BLaER1 treated with 17β-estradiol and CSF1 and Interleukin-3, amounts not matched to agents 10 nM and 100 nM (cell line): ENCODE measurements around the gene STRIP2.
"Not testable (repeated sequence)": the region's sequence is repeated elsewhere in the genome, so short reads cannot be mapped to it uniquely, and the experiment has no call there.

Source experiments
- H3K27ac ChIP-seq, 11 experiments: shearing (Covaris generic); formaldehyde crosslinking; 2 replicates each; pipeline ENCODE4 v1.8.1; 2022
- H3K27me3 ChIP-seq, 11 experiments: shearing (Covaris generic); formaldehyde crosslinking; 2 replicates each; pipeline ENCODE4 v1.8.1; 2022
- H3K36me3 ChIP-seq, 11 experiments: shearing (Covaris generic); formaldehyde crosslinking; 2 replicates each; pipeline ENCODE4 v1.8.1; 2022
- H3K4me1 ChIP-seq, 10 experiments: shearing (Covaris generic); formaldehyde crosslinking; 2 replicates each; pipeline ENCODE4 v1.8.1; 2022
- H3K4me2 ChIP-seq, 11 experiments: shearing (Covaris generic); formaldehyde crosslinking; 2 replicates each; pipeline ENCODE4 v1.8.1; 2022
- H3K4me3 ChIP-seq, 10 experiments: shearing (Covaris generic); formaldehyde crosslinking; 2 replicates each; pipeline ENCODE4 v1.8.1; 2022
- H3K9ac ChIP-seq, 11 experiments: shearing (Covaris generic); formaldehyde crosslinking; 2 replicates each; pipeline ENCODE4 v1.8.1; 2022
- H3K9me3 ChIP-seq, 11 experiments: shearing (Covaris generic); formaldehyde crosslinking; replicated peaks in 1 of 11; 2 replicates each; pipeline ENCODE4 v1.8.1; 2022
- H4K20me1 ChIP-seq, 11 experiments: shearing (Covaris generic); formaldehyde crosslinking; 2 replicates each; pipeline ENCODE4 v1.8.1; 2022
- Cebpa-rat ChIP-seq, 11 experiments: shearing (Covaris generic); IDR thresholded peaks; 2 replicates each; pipeline ENCODE4 v1.8.1; 2022

The STRIP2 gene

DNA sequence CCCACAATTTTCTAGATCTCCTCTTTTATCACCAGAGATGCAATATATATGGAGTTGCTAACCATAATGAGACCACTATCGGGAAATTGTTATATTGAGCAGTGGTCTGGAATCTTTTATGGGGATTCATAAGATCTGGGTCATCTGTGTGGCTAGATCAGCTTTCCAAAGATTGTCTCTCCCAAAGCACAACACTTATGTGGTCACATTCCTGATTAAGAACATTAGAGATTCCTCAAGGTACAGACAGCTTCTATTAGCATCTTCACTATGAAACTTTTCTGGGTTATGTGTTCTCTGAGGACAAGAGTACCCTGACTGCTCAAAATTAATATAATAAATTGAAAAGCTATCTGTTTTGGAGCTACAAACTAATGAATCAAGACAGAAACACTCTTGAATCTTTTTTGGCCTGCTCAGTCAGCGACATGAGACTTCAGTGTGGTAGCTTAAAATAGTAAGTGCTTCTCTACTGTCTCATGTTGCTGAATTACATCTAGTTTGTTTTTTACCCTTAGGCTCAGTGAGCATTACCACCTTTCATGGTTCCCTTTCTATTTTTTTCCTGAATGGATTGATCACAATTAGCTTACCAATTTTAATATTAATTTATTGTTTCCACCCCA is 42.6 kb upstream of the STRIP2 start:
- H3K27me3 ChIP-seq = no peaks in the 10 kb centered on the region
- H4K20me1 ChIP-seq = peaks cover 0 to 4% (median 0%) of the 10 kb centered on the region in 11 experiments; a peak in 1 of 22 replicates
- H3K27ac ChIP-seq = no peak overlapping the region
- TF ChIP-seq Cebpa-rat (IDR thresholded peaks at IDR 0.05) = no peak
- peaks cover 11 to 68% (median 31%) of the 10 kb centered on the region in 11 experiments; a peak in 16 of 22 replicates for H3K36me3 ChIP-seq
- peaks cover 0 to 4% (median 0%) of the 10 kb centered on the region in 10 experiments; a peak in 1 of 20 replicates for H3K4me1 ChIP-seq
- H3K9ac ChIP-seq = no peak overlapping the region
- no peak overlapping the region for H3K4me2 ChIP-seq
- no peak overlapping the region for H3K4me3 ChIP-seq
- no peaks in the 10 kb centered on the region for H3K9me3 ChIP-seq

DNA sequence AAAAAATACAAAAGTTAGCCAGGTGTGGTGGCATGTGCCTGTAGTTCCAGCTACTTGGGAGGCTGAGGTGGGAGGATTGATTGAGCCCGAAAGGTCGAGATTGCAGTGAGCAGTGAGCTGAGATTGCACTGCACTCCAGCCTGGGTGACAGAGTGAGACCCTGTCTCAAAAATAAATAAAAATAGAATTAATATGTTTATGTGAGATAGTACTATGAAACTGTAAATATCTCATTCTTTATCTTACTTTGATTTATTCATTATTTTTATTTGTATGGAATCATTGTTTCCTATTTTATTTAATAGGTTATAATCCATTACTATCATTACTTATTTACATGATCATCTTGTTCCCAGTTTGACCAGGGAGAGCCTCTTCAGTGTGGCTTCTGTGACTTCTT is 41.0 kb upstream of the STRIP2 start:
- Histone ChIP-seq H4K20me1 (peaks cover 0 to 4% (median 0%) of the 10 kb centered on the region in 11 experiments; a peak in 1 of 22 replicates), H3K36me3 (peaks cover 15 to 75% (median 39%) of the 10 kb centered on the region in 11 experiments; a peak in 19 of 22 replicates), H3K4me2 (no peak overlapping the region), H3K27me3 (no peaks in the 10 kb centered on the region), H3K27ac (no peak overlapping the region), H3K9me3 (no peaks in the 10 kb centered on the region), H3K4me1 (peaks cover 0 to 4% (median 0%) of the 10 kb centered on the region in 10 experiments; a peak in 1 of 20 replicates), H3K9ac (no peak overlapping the region), H3K4me3 (no peak overlapping the region)
- no peak for TF ChIP-seq Cebpa-rat (IDR thresholded peaks at IDR 0.05)

DNA sequence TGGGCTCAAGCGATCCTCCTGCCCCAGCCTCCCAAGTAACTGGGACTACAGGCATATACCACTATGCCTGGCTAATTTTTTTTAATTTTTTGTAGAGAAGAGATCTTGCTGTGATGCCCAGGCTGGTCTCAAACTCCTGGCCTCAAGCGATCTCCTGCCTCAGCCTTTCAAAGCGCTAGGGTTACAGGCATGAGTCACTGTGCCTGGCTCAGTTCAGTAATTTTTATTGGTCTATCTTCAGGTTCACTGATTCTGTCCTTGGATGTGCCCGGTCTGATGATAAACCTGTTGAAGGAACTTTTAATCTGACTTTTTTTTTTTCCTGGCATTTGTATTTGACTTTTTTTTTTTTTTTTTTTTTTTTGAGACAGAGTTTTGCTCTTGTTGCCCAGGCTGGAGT is 40.1 kb upstream of the STRIP2 start:
- Histone ChIP-seq H3K36me3 (peaks cover 15 to 68% (median 34%) of the 10 kb centered on the region in 11 experiments; a peak in 19 of 22 replicates), H3K4me2 (no peak overlapping the region), H3K9me3 (no peaks in the 10 kb centered on the region), H3K9ac (no peak overlapping the region), H3K27ac (no peak overlapping the region), H3K27me3 (no peaks in the 10 kb centered on the region), H4K20me1 (peaks cover 0 to 4% (median 0%) of the 10 kb centered on the region in 11 experiments; a peak in 1 of 22 replicates), H3K4me1 (peaks cover 0 to 4% (median 0%) of the 10 kb centered on the region in 10 experiments; a peak in 1 of 20 replicates), H3K4me3 (no peak overlapping the region)
- TF ChIP-seq Cebpa-rat (IDR thresholded peaks at IDR 0.05) = no peak

DNA sequence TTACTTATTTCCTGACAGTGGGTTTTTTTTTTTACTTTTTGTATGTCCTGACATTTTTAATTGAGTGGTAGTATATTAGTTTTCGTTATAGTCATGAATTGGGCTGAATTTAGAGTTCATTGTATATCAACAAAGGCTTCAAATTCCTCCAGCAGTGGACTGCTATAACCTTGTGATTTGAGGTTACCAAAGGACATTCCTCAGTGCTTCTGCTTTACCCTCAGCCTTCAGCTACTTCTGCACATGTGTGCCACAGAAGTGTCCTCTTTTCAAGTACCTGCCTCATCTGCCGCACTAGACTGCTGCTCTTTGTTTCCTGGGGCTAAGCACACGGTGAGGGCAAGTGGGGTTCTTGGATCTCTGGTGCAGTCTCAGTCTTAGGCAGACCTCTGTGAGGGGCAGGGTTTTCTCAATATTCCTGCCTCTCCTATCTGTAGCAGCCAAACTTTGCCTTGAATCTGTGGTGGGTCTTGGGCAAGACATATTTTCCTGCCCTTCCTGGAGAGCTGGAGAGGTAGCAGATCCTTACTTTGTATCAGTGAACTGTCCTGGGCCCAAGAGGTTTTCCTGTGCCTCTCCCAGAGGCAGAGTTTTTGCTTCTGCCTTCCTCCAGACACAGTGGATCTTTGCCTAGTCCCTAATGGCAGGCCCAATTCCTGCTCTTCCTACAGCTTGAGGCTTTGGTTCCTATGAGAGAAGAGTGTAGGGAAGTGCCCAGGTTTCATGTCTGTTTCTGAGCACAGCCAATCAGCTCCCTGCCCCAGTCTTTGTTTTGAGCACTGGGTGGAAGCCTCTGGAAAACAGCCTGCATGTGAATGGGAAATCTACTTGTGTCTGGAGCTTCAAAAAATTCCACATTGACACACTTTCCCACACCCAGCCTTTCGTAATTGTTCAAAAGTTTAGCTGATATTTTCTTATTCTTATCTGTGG is 39.0 kb upstream of the STRIP2 start:
- H3K27ac ChIP-seq = 0 out of 22 replicates have a peak overlapping the region, but pooled peaks of 1 of the 11 experiments have one; percentile 6
- TF ChIP-seq Cebpa-rat (IDR thresholded peaks at IDR 0.05) = no peak
- H3K4me2 ChIP-seq = peak overlapping the region in 1 of 11 experiments; percentile 9; a peak in 1 of 22 replicates

DNA sequence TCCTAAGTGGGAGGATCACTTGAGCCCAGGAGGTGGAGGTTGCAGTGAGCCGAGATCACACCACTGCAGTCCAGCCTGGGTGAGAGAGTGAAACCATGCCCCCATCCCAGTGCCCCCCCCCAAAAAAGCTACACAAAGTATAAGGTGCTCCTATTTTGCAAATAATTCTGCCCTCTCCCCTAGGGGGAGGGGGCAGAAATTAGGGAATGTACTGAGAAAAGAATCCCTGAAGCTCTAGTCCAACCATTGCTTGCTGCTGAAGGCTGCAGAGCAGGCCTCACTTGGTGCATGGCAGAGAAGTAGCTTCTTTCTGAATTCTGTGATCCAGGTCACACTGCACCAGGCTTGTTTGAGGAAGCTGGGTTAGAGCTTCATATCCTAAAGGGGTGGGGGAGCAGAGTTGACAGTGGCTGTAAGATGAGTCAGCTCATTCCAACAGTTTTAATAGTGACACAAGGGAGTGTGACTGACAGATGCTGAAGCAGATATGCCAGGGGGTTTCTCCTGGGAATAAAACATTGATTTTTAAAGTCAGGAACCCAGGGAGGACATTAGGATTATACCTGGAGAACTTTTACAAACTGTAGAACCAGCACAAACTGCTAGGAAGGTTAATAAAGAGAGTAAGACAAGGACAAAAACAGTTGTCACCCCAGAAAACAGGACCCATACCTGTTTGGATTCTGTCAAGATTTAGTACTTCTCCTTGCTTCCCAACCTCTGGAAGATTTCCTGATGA is 32.8 kb upstream of the STRIP2 start:
- TF ChIP-seq Cebpa-rat (IDR thresholded peaks at IDR 0.05) = no peak
- Histone ChIP-seq H4K20me1 (no peaks in the 10 kb centered on the region), H3K9me3 (no peaks in the 10 kb centered on the region), H3K4me2 (peak overlapping the region in 6 of 11 experiments; percentile 2 to 57 (median 34); a peak in 7 of 22 replicates), H3K27ac (no peak overlapping the region; a peak in 1 of 22 replicates), H3K36me3 (peaks cover 24 to 77% (median 45%) of the 10 kb centered on the region in 11 experiments), H3K4me1 (peaks cover 0 to 21% (median 5%) of the 10 kb centered on the region in 10 experiments; a peak in 10 of 20 replicates), H3K9ac (no peak overlapping the region; a peak in 1 of 22 replicates), H3K27me3 (no peaks in the 10 kb centered on the region), H3K4me3 (no peak overlapping the region)

More for the DNA sequence above, 39.0 kb upstream of the STRIP2 start:
- no peak overlapping the region for H3K4me3 ChIP-seq
- H4K20me1 ChIP-seq = peaks cover 0 to 4% (median 0%) of the 10 kb centered on the region in 11 experiments; a peak in 1 of 22 replicates
- peaks cover 5 to 65% (median 31%) of the 10 kb centered on the region in 11 experiments; a peak in 19 of 22 replicates for H3K36me3 ChIP-seq
- H3K9me3 ChIP-seq = no peaks in the 10 kb centered on the region
- peaks cover 0 to 9% (median 0%) of the 10 kb centered on the region in 10 experiments; a peak in 5 of 20 replicates for H3K4me1 ChIP-seq
- H3K27me3 ChIP-seq = no peaks in the 10 kb centered on the region
- H3K9ac ChIP-seq = no peak overlapping the region

DNA sequence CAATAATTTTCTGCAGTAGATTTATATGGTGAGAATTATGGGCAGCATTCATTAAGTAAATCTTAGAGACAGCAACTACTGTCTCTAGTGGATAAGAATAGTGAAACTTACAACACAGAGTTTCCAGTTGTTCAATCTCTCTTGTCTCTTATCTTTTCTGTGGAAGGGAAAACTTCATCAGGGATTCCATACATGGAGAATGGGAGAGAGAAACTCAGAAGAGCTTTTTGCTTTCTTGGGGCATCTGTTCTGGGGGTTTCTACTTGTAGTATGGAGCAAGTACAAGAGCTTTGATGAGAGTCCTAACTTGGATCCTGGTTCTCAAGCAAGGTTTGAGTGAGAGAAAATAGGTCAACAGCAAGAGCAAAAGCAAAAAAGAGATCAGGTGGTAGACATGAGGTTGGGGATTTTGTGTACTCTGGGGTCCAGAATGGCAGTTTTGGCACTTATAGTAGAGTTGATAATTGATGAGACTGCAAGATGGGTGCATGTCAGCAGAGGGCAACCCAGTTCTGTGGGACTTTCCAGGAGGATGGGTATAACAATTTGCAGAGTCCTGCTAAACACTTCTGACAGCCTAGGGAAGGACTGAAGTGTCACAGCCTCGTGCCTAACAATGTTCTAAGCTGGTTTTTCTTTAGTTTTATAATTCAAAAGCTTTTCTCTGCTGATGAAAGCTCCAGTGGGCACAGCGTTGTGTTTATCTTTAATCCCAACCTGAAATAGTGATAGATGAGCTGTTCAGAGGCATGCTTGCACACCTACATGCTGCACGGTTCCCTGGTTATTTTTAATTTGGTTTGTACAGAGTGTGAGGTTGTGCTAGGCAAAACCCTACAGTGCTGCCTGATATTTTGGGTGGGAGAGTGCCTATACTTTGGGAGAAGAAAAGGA is 32.0 kb upstream of the STRIP2 start:
- no peaks in the 10 kb centered on the region for H4K20me1 ChIP-seq
- H3K9me3 ChIP-seq = no peaks in the 10 kb centered on the region
- peaks cover 25 to 81% (median 50%) of the 10 kb centered on the region in 11 experiments for H3K36me3 ChIP-seq
- no peak overlapping the region for H3K4me3 ChIP-seq
- TF ChIP-seq Cebpa-rat (IDR thresholded peaks at IDR 0.05) = no peak
- H3K27ac ChIP-seq = no peak overlapping the region
- peak overlapping the region in 3 of 11 experiments; percentile 29 to 52 (median 38); a peak in 2 of 22 replicates for H3K4me2 ChIP-seq
- peaks cover 0 to 21% (median 5%) of the 10 kb centered on the region in 10 experiments; a peak in 10 of 20 replicates for H3K4me1 ChIP-seq
- H3K9ac ChIP-seq = no peak overlapping the region
- no peaks in the 10 kb centered on the region for H3K27me3 ChIP-seq

DNA sequence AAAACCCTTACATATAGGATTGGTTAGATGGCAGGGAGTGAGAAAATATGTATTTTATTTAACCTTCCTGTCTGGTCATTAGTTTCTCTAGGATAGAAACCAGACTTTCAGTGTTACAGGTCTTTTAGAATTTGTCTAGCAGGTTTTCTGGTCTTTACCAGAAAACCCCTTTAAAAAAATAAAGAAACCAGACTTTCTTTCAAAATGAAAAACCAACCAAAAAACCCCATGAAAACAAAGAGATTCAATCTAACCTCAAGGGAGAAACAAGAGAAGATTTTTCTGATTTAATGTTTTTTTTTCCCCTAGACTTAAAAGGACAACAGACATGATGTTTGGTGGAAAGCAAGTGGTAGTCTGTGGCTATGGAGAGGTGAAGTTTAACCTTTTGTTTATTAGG is 28.7 kb upstream of the STRIP2 start:
- no peak for TF ChIP-seq Cebpa-rat (IDR thresholded peaks at IDR 0.05)
- Histone ChIP-seq H3K9me3 (no peaks in the 10 kb centered on the region), H3K27ac (no peak overlapping the region), H3K36me3 (peaks cover 31 to 87% (median 61%) of the 10 kb centered on the region in 11 experiments; a peak in 21 of 22 replicates), H3K4me1 (peaks cover 0 to 15% (median 5%) of the 10 kb centered on the region in 10 experiments; a peak in 10 of 20 replicates), H4K20me1 (no peaks in the 10 kb centered on the region), H3K4me3 (no peak overlapping the region), H3K9ac (no peak overlapping the region), H3K4me2 (no peak overlapping the region), H3K27me3 (no peaks in the 10 kb centered on the region)

DNA sequence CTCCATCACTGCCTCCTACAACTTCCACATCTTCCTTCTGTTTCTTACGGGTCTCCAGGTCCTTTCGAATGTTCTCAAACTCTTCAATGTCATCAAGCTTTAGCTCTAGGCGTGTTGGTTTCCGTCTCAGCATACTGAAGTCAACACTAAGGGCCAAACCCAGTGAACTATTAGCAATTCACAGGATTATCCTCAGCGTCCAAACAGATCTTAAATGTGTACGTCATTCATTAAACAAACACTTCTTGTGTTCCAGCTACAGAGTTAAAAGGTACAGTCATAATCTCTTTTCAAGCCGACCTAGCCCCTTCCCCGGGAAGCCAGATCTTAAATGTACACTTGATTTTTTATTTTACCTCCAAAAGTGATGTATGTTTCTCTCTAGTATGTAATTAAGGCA is 24.0 kb upstream of the STRIP2 start:
- not testable (repeated sequence) for H3K4me1 ChIP-seq, H3K27me3 ChIP-seq, H4K20me1 ChIP-seq, H3K9ac ChIP-seq, H3K27ac ChIP-seq, H3K4me2 ChIP-seq, H3K4me3 ChIP-seq
- H3K36me3 ChIP-seq = peaks cover 44 to 96% (median 78%) of the 10 kb centered on the region in 11 experiments
- peaks cover 12 to 22% (median 17%) of the 10 kb centered on the region in 11 experiments for H3K9me3 ChIP-seq
